ENCODE measurements around the gene ABCA10. TPM values are rescaled to one million over a fixed set of nuclear protein-coding genes. Genes with fewer than 3 reads are reported as not detected.
"Not testable (repeated sequence)": the region's sequence is repeated elsewhere in the genome, so short reads cannot be mapped to it uniquely, and the experiment has no call there.

Gene ABCA10
- total RNA-seq, 1 donor from 2014 or later = 10.0 TPM

GRCh38 chr17:69223809-69224208 is 4.8 kb downstream of the ABCA10 start:
- no peak for DNase-seq

- no peak for DNase-seq
These were observed 5.8 kb downstream of the ABCA10 start for GRCh38 chr17:69222707-69223258.

- no peak for DNase-seq
These were observed 8.5 kb downstream of the ABCA10 start for GRCh38 chr17:69220098-69220497.

- no peak for DNase-seq
These were observed 9.6 kb downstream of the ABCA10 start for GRCh38 chr17:69218986-69219385.

GRCh38 chr17:69213059-69213813 is 15.4 kb downstream of the ABCA10 start:
- no peak for DNase-seq

- DNase-seq = no peak
These were observed 20.0 kb downstream of the ABCA10 start for GRCh38 chr17:69208640-69209039.

GRCh38 chr17:69207151-69207550 is 21.5 kb downstream of the ABCA10 start:
- DNase-seq = no peak

- DNase-seq = no peak
These were observed 30.4 kb downstream of the ABCA10 start for GRCh38 chr17:69198238-69198637.

- DNase-seq = not testable (repeated sequence)
These were observed 32.4 kb downstream of the ABCA10 start for GRCh38 chr17:69196105-69196653.

- no peak for DNase-seq
These were observed 35.9 kb downstream of the ABCA10 start for GRCh38 chr17:69192754-69193153.

- no peak for DNase-seq
These were observed 39.8 kb downstream of the ABCA10 start for GRCh38 chr17:69188796-69189195.

- DNase-seq = no peak
These were observed 40.6 kb downstream of the ABCA10 start for GRCh38 chr17:69188064-69188463.

GRCh38 chr17:69187294-69187693 is 41.3 kb downstream of the ABCA10 start:
- no peak for DNase-seq

GRCh38 chr17:69179227-69179952 is 49.2 kb downstream of the ABCA10 start:
- no peak for DNase-seq

GRCh38 chr17:69176457-69176795 is 52.2 kb downstream of the ABCA10 start:
- no peak for DNase-seq

GRCh38 chr17:69175625-69176456 is 52.8 kb downstream of the ABCA10 start:
- no peak for DNase-seq

GRCh38 chr17:69175262-69175624 is 53.4 kb downstream of the ABCA10 start:
- DNase-seq = no peak

GRCh38 chr17:69173118-69173517 is 55.5 kb downstream of the ABCA10 start:
- no peak for DNase-seq

- no peak for DNase-seq
These were observed 58.2 kb downstream of the ABCA10 start for GRCh38 chr17:69170377-69170776.

- DNase-seq = not testable (repeated sequence)
These were observed 60.0 kb downstream of the ABCA10 start for GRCh38 chr17:69168642-69169041.

- no peak for DNase-seq
These were observed 61.7 kb downstream of the ABCA10 start for GRCh38 chr17:69166957-69167356.

GRCh38 chr17:69164206-69164605 is 64.4 kb downstream of the ABCA10 start:
- no peak for DNase-seq

GRCh38 chr17:69159418-69159817 is 69.2 kb downstream of the ABCA10 start:
- no peak for DNase-seq

Measured in occipital lobe (tissue), 2 donors.